GM19468 (cell line): Measurements from ENCODE around the gene RAET1E.
"Not testable (repeated sequence)": the region's sequence is repeated elsewhere in the genome, so short reads cannot be mapped to it uniquely, and the experiment has no call there.

Experiments
- ATAC-seq: cut with Tn5 transposase; IDR thresholded peaks from one replicate; pipeline ENCODE4 v1.9.1; 2021; ENCODE audit warnings: mild to moderate bottlenecking, moderate library complexity, moderate number of reproducible peaks; ENCODE audit not compliant: unreplicated experiment; ENCODE audit errors: extremely low read depth

Gene RAET1E

GRCh38 chr6:149851461-149852110, 46.3 kb downstream of the RAET1E start:
- ATAC-seq: no peak

GRCh38 chr6:149848343-149848742, 49.6 kb downstream of the RAET1E start:
- ATAC-seq: not testable (repeated sequence)
